Vagina (tissue), 2 donors: Measurements from ENCODE around the gene CCR7. TPM values are rescaled to one million over a fixed set of nuclear protein-coding genes. Genes with fewer than 3 reads are reported as not detected.
A peak's percentile ranks its signal among the peaks of the same experiment; 100 is the strongest.

ENCODE experiments used
- DNase-seq, 2 donors: peaks; one replicate each; pipeline ENCODE4 v3.0.0-alpha.2; 2017; ENCODE audit errors: extremely low spot score in 2 of 2
- H3K27ac ChIP-seq: fragments of 200-600 bp; sonication (generic); one replicate; pipeline ENCODE4 v1.5.1; 2019
- H3K27me3 ChIP-seq: fragments of 200-600 bp; sonication (generic); one replicate; pipeline ENCODE4 v1.5.1; 2019
- H3K36me3 ChIP-seq, 2 donors: fragments of 200-600 bp; sonication (generic); one replicate each; pipeline ENCODE4 v1.5.1; 2017 to 2019
- H3K4me1 ChIP-seq: fragments of 200-600 bp; sonication (generic); one replicate; pipeline ENCODE4 v1.5.1; 2019
- H3K4me3 ChIP-seq, 2 donors: fragments of 200-600 bp; sonication (generic); 1 replicate in 1 of 2; 2 replicates in 1 of 2; pipeline ENCODE4 v1.5.1; 2016 to 2019
- H3K9me3 ChIP-seq: fragments of 200-600 bp; sonication (generic); one replicate; pipeline ENCODE4 v1.5.1; 2019
- CTCF ChIP-seq, 3 experiments: fragments of 450-650 bp in 2 of 3; fragments of 200-600 bp in 1 of 3; sonication (generic) in 1 of 3; IDR thresholded peaks; one replicate each; pipeline ENCODE4 v1.5.1; 2017 to 2019; ENCODE audit warnings: antibody characterized with exemption in 3 of 3, mild to moderate bottlenecking in 2 of 3, moderate library complexity in 2 of 3
- POLR2A ChIP-seq, 2 donors: fragments of 450-650 bp; IDR thresholded peaks; one replicate each; pipeline ENCODE4 v1.6.1; 2017; ENCODE audit warnings: antibody characterized with exemption in 2 of 2, mild to moderate bottlenecking in 2 of 2, moderate library complexity in 2 of 2
- POLR2AphosphoS5 ChIP-seq, 2 donors: sonication (generic); formaldehyde crosslinking; IDR thresholded peaks; one replicate each; pipeline ENCODE4 v1.9.0; 2017; ENCODE audit warnings: antibody characterized with exemption in 2 of 2, mild to moderate bottlenecking in 2 of 2, low read depth in 1 of 2; ENCODE audit not compliant: insufficient read depth in 1 of 2
- intact Hi-C: fragments of 100-400 bp; cut with DNase I; formaldehyde crosslinking; loops from one replicate; pipeline ENCODE4 v1.15.1; 2023
- total RNA-seq: library from RNA; depleted of rRNA; stranded (reverse); fragments of >200 nt; gene quantifications from one replicate; pipeline ENCODE4 v1.2.3, GENCODE V29; 2016

Gene CCR7
- total RNA-seq, 1 donor from 2014 or later, result not detected

- TF ChIP-seq CTCF (IDR thresholded peaks at IDR 0.05) (no peak), POLR2AphosphoS5 (IDR thresholded peaks at IDR 0.05; ENCODE audit: insufficient read depth in 1 of 2, low read depth in 1 of 2) (no peak), POLR2A (IDR thresholded peaks at IDR 0.05) (no peak)
- H3K4me3 ChIP-seq, result no peak overlapping the region
- H3K27me3 ChIP-seq, result no peaks in the 10 kb centered on the region
- intact Hi-C loops, result loop anchor here (2.0 to 5.0 kb wide), 2 partner anchors 92 to 177 kb away; partner anchors contain the start of gene IGFBP4
- H3K9me3 ChIP-seq, result no peaks in the 10 kb centered on the region
- DNase-seq, result no peak
- H3K27ac ChIP-seq, result peak overlapping the region; percentile 91
- H3K4me1 ChIP-seq, result peaks cover 69% of the 10 kb centered on the region
- no peaks in the 10 kb centered on the region for H3K36me3 ChIP-seq
Observed at GRCh38 chr17:40533896-40534295, 31.4 kb downstream of the CCR7 start.

GRCh38 chr17:40532520-40533253, 32.6 kb downstream of the CCR7 start:
- peaks cover 63% of the 10 kb centered on the region for H3K4me1 ChIP-seq
- no peak for DNase-seq
- no peaks in the 10 kb centered on the region for H3K27me3 ChIP-seq
- H3K27ac ChIP-seq, result peak overlapping the region; percentile 64
- TF ChIP-seq POLR2AphosphoS5 (IDR thresholded peaks at IDR 0.05; ENCODE audit: insufficient read depth in 1 of 2, low read depth in 1 of 2) (no peak), CTCF (IDR thresholded peaks at IDR 0.05) (no peak), POLR2A (IDR thresholded peaks at IDR 0.05) (no peak)
- no peaks in the 10 kb centered on the region for H3K9me3 ChIP-seq
- intact Hi-C loops, result loop anchor here (5.0 kb wide), 1 partner anchor 90 kb away; the partner anchor contains the start of gene IGFBP4
- no peak overlapping the region for H3K4me3 ChIP-seq
- no peaks in the 10 kb centered on the region for H3K36me3 ChIP-seq

DNA sequence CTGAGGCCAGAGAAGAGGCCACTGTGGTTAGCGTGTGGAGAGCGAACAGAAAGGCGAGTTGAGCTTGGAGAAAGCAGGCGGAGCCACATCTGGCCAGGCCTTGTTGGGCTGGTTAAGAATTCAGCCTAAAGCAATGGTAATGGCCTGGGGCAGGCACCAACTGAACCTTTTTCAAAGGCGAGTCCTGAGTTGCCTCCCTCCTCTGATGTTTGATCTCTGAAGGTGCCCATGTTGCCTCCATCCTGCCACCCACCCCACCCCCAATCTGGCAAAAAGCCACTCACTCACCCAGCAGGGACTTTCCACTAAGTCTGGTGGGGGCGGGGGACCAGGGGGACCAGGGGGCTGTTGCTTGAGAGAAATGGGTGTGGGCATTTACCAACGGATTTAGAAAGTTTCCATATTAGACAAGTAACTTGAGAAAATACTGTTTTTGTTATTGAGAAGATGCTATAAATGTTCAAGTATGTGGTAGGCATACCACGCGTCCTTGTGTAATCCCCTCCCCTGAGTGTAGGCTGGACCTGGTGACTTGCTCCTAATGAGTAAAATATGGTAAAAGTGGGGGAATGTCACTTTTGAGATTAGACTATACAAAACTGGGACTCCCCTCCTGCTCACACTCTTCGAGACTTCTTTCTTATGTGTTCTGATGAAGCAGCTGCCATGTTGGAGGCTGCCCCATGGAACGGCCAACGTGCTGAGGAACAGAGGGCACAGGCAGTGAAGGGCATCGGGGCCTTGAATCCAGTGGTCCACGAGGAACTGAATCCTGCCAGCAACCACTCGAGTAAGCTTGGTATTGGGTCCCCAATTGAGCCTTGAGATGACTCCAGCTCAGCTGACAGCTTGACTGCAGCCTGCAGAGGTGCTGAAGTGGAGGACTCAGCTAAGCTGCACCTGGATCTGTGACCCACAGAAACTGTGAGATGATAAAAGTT, 34.0 kb downstream of the CCR7 start:
- no peaks in the 10 kb centered on the region for H3K9me3 ChIP-seq
- peaks cover 54% of the 10 kb centered on the region for H3K4me1 ChIP-seq
- no peak overlapping the region for H3K4me3 ChIP-seq
- no peaks in the 10 kb centered on the region for H3K27me3 ChIP-seq
- no peaks in the 10 kb centered on the region for H3K36me3 ChIP-seq
- intact Hi-C loops, result loop anchor here (5.0 kb wide), 1 partner anchor 89 kb away; the partner anchor contains the start of gene IGFBP4
- peak overlapping the region; percentile 8 for H3K27ac ChIP-seq
- no peak for TF ChIP-seq CTCF (IDR thresholded peaks at IDR 0.05)
- no peak for TF ChIP-seq POLR2AphosphoS5 (IDR thresholded peaks at IDR 0.05; ENCODE audit: insufficient read depth in 1 of 2, low read depth in 1 of 2)
- no peak for TF ChIP-seq POLR2A (IDR thresholded peaks at IDR 0.05)
- no peak for DNase-seq

GRCh38 chr17:40530531-40530994, 34.7 kb downstream of the CCR7 start:
- intact Hi-C loops, result loop anchor here (5.0 kb wide), 1 partner anchor 88 kb away; the partner anchor contains the start of gene IGFBP4
- Histone ChIP-seq H3K36me3 (no peaks in the 10 kb centered on the region), H3K4me1 (peaks cover 54% of the 10 kb centered on the region), H3K9me3 (no peaks in the 10 kb centered on the region), H3K27me3 (no peaks in the 10 kb centered on the region), H3K4me3 (no peak overlapping the region), H3K27ac (peak overlapping the region; percentile 8)
- no peak for DNase-seq
- no peak for TF ChIP-seq POLR2A (IDR thresholded peaks at IDR 0.05)
- TF ChIP-seq POLR2AphosphoS5 (IDR thresholded peaks at IDR 0.05; ENCODE audit: insufficient read depth in 1 of 2, low read depth in 1 of 2), result no peak
- TF ChIP-seq CTCF (IDR thresholded peaks at IDR 0.05), result no peak
